Omental fat pad (tissue), 4 donors: ENCODE data around the gene CHCHD6. TPM values are rescaled to one million over a fixed set of nuclear protein-coding genes. Genes with fewer than 3 reads are reported as not detected.

ENCODE experiments used
- ATAC-seq: fragments of 150-250 bp; one replicate; pipeline ENCODE4 v1.9.1; 2016; ENCODE audit warnings: mild to moderate bottlenecking, moderate library complexity; ENCODE audit not compliant: low FRiP score
- DNase-seq: peaks from one replicate; pipeline ENCODE4 v3.0.0-alpha.2; 2019; ENCODE audit warnings: low spot score
- total RNA-seq, 4 donors: library from RNA; depleted of rRNA; stranded (reverse); fragments of >200 nt; gene quantifications; one replicate each; pipeline ENCODE4 v1.1.0, GENCODE V29; 2016
- TF ChIP-seq, protein P1 (sequence below), 3 donors: fragments of 450-650 bp; IDR thresholded peaks; one replicate each; pipeline ENCODE4 v1.5.1; 2016 to 2017; ENCODE audit warnings: antibody characterized with exemption in 3 of 3, mild to moderate bottlenecking in 3 of 3, moderate library complexity in 2 of 3

Gene CHCHD6
- total RNA-seq, 4 donors from 2014 or later: 7.5 to 19.7 (median 11.5) TPM

DNA sequence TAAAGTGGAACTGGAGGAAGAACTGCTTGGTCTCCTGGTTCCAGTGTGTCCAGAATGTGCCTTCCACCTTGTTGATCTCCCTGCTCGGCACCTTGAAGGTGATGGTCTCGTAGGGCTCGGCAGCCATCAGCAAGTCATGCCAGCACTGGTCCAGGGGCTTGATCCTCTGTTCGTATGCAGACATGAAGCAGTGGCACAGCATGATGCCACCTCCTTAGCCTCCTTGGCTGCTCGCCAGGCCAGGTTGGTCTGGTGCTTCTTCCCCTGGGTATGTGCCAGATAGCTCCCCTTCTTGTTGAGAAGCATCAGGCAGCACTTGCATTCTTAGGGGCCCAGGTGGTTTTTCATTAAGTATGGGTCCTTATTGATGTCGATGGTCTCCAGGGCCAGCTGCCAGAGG is 31.3 kb upstream of the CHCHD6 start:
- TF ChIP-seq, protein P1, sequence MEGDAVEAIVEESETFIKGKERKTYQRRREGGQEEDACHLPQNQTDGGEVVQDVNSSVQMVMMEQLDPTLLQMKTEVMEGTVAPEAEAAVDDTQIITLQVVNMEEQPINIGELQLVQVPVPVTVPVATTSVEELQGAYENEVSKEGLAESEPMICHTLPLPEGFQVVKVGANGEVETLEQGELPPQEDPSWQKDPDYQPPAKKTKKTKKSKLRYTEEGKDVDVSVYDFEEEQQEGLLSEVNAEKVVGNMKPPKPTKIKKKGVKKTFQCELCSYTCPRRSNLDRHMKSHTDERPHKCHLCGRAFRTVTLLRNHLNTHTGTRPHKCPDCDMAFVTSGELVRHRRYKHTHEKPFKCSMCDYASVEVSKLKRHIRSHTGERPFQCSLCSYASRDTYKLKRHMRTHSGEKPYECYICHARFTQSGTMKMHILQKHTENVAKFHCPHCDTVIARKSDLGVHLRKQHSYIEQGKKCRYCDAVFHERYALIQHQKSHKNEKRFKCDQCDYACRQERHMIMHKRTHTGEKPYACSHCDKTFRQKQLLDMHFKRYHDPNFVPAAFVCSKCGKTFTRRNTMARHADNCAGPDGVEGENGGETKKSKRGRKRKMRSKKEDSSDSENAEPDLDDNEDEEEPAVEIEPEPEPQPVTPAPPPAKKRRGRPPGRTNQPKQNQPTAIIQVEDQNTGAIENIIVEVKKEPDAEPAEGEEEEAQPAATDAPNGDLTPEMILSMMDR (IDR thresholded peaks at IDR 0.05): no peak
- DNase-seq (no peak), ATAC-seq (no peak)

DNA sequence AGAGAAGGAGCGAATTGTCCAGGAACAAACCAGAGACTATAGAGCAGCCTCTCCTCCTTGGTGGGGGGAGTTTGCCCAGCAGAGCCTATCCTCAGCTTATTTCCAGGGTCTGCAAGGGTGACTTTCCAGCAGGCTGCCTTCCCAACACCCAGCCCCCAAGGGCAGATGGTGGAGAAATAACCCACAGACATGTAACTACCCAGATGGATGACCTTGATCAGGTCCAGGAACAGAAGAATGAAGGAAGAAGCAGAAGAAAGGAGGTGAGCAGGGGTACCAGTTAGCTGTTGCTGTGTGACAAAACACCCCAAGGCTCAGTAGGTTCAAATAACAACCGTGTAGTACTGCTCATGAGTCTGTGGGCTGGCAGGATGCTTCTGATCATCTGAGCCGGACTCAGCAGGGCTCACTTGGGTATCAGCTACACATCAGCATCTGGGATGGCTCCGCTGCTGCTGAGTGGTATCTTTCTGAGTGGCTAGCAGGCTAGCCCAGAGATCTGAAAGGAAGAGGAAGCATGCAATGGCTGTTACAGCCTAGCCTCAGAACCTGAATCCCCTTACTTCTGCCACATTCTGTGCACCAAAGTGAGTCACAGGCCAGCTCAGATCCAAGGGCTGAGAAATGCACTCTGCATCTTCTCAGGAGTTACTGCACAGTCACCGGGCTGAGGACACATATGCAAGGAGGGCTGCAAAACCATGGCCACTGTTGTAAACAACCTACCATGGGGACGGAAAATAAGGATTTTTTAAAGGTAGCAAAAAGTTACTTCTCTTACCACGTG is 26.9 kb upstream of the CHCHD6 start:
- no peak for DNase-seq

DNA sequence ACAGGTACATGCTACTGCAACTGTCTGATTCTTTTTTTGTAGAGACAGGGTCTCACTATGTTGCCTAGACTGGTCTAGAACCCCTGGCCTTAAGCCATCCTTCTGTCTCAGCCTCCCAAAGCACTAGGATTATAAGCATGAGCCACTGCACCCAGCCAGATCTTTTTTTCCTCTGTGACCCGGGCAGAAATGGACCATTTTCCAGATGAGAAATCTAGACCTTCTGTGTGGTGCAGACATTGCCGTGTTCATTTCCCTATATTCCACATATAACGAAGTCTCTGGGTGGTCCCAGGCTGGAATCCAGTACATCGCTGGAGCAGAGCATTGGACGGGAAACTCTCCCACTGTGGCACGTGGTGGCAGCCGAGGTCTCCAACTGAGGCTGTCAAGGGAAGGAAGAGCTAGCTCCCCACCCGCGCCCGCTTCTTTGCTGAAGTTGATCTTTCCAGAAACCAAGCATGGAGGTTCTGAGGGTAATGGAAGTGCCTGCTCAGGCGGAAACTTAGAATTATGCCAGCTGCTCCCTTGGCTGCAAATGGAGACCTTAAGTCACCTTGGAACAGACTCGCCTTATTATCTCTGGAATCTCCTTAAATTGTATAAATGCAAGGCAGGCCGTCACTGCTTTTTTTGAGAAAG is 26.1 kb upstream of the CHCHD6 start:
- no peak for ATAC-seq
- DNase-seq: no peak
- TF ChIP-seq, protein P1 (IDR thresholded peaks at IDR 0.05): no peak

More for the DNA sequence above, 26.9 kb upstream of the CHCHD6 start:
- TF ChIP-seq, protein P1 (IDR thresholded peaks at IDR 0.05): no peak
- no peak for ATAC-seq

DNA sequence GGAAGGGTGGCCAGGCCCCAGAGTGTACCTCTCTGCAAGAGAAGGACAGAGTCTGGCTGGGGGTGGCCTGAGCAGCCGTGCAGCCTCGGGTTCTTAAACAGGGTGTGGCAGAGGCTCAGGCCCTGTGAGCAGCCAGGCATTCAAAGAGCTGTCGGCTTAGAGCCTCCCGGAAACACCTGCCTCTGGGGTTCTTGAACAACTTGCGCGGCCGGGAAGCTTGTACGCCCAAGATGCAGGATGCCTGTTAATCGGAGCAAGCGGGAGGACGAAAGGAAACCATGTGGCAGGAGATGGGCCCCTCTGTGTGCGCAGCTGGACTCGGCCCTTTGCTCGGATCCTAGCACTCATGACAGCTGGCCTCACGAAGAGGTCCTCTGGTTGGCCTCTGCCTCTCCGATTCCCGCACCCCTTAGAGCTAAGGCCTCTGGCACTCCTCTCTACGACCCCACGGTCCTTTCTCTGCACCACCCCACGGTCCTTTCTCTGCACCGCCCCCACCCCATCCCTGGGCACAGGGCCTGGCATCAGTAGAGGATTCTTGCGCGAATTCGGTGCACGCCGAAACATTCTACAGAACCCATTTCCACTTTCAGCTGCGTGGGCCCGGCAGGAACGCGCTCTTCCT is 25.2 kb upstream of the CHCHD6 start:
- TF ChIP-seq, protein P1 (IDR thresholded peaks at IDR 0.05): no peak
- ATAC-seq: peak; percentile 15

DNA sequence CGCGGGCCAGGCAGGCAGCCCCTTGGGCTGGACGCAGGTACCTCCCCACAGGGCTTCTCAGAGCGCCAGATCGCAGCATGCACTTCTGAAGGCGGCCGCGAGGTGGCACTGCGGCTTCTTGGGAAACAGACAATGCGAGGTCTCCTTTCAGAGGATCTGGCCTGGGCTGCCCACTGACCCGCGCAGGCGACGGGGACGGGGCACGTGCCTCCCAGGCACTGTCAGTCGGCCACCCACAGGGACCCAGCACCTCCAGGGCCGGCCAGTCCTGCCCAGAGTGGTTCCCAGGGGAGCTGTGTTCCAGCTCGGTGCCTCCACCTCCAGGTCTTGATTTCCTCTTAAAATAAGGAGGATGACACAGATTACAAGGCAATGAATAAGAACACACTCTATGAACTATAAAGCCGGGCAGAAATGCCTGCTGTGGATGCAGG is 24.7 kb upstream of the CHCHD6 start:
- ATAC-seq (peak; percentile 84), DNase-seq (peak; percentile 92)
- TF ChIP-seq, protein P1 (IDR thresholded peaks at IDR 0.05): peak in 1 of 3 donors; percentile 78

More for the DNA sequence above, 25.2 kb upstream of the CHCHD6 start:
- no peak for DNase-seq

DNA sequence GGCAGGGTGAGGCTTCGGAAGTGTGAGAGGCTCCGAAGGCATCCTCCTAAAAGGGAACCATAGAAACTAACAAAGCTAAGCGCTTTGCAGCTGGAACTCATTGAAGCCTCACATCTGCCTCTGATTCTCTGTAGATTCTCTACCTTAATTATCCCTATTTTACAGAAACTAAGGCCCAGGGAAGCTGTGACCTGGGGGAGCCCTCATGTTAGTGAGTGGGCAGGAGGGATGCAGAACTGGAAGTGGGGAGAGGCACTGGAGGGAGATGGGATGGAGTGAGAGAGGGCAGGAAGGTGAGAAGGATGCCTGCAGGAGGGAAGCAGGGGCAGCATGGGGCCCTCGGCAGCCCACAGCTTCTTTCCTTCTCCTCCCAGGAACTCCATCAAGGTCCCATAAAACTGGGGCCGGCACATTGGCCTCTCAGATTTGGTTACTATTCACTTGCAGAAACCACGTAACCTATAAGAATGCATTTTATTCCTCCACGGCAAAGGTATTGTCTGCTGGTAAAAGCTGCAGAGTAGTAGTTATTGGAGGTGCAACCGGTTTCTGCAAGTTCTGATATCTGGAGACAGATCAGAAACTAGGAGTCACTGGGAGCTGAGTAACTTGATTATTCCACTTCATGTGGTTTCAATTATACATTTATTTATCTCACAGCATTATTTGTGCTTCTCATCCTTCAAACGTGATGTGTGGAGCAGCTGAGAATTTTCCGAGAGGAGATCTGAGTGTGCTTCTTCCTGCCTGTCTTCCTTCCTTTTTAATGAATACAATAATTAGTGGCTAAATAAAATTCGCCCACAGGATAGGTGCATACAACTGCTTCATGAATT is 24.0 kb upstream of the CHCHD6 start:
- DNase-seq (no peak), ATAC-seq (no peak)
- TF ChIP-seq, protein P1 (IDR thresholded peaks at IDR 0.05): no peak
